Body of pancreas (tissue), 4 donors: ENCODE measurements around the gene LRRN4. TPM values are rescaled to one million over a fixed set of nuclear protein-coding genes. Genes with fewer than 3 reads are reported as not detected.

Experiments used
- ATAC-seq: fragments of 150-250 bp; one replicate; pipeline ENCODE4 v1.9.1; 2016
- DNase-seq, 4 donors: peaks; one replicate each; pipeline ENCODE4 v3.0.0-alpha.2; 2019
- H3K27ac ChIP-seq, 4 donors: fragments of 200-600 bp; sonication (generic); 1 replicate in 3 of 4; 2 replicates in 1 of 4; pipeline versions ENCODE4 v1.5.1 to v1.6.1; 2016 to 2019; ENCODE audit warnings: mild to moderate bottlenecking in 1 of 4, mixed read lengths in 1 of 4, moderate library complexity in 1 of 4
- H3K27me3 ChIP-seq, 2 donors: fragments of 200-600 bp; sonication (generic); one replicate each; pipeline ENCODE4 v1.6.0; 2016; ENCODE audit warnings: mild to moderate bottlenecking in 1 of 2
- H3K36me3 ChIP-seq, 2 donors: fragments of 200-600 bp; sonication (generic); replicated peaks in 1 of 2; 2 replicates each; pipeline ENCODE4 v1.5.1; 2016; ENCODE audit warnings: low read depth in 2 of 2; ENCODE audit not compliant: insufficient read depth in 1 of 2
- H3K4me1 ChIP-seq: fragments of 200-600 bp; sonication (generic); one replicate; pipeline ENCODE4 v1.6.0; 2016
- H3K4me3 ChIP-seq, 2 donors: fragments of 200-600 bp; sonication (generic); 1 replicate in 1 of 2; 2 replicates in 1 of 2; pipeline ENCODE4 v1.5.1; 2016 to 2019
- H3K9me3 ChIP-seq, 3 donors: fragments of 200-600 bp; sonication (generic); 1 replicate in 2 of 3; 2 replicates in 1 of 3; pipeline ENCODE4 v1.5.1; 2016
- POLR2A ChIP-seq, 3 donors: fragments of 450-650 bp; IDR thresholded peaks; one replicate each; pipeline ENCODE4 v1.6.1; 2016; ENCODE audit warnings: antibody characterized with exemption in 3 of 3, mild to moderate bottlenecking in 2 of 3
- WGBS, 2 donors: methylation state at CpG; one replicate each; pipeline ENCODE4 v1.1.5; 2017; 5-methylcytosine and 5-hydroxymethylcytosine counted together
- intact Hi-C: fragments of 100-400 bp; cut with DNase I; formaldehyde crosslinking; loops from one replicate; pipeline ENCODE4 v1.15.1; 2023
- total RNA-seq, 2 donors: library from RNA; depleted of rRNA; stranded (reverse); fragments of >200 nt; gene quantifications; one replicate each; pipeline ENCODE4 v1.1.0, GENCODE V29; 2016
- TF ChIP-seq, protein P1 (sequence below), 7 experiments: fragments of 450-650 bp in 4 of 7; fragments of 200-600 bp in 3 of 7; sonication (generic) in 3 of 7; IDR thresholded peaks; one replicate each; pipeline ENCODE4 v1.5.1; 2016 to 2019; ENCODE audit warnings: antibody characterized with exemption in 7 of 7

Gene LRRN4
- total RNA-seq, 2 donors from 2014 or later: 10.9 to 11.2 TPM

GRCh38 chr20:6086868-6087267 is 33.0 kb upstream of the LRRN4 start:
- ATAC-seq (no peak), DNase-seq (no peak)
- WGBS, 2 donors: 67 to 75% methylated on average over 2 of the region's 2 CpGs
- Histone ChIP-seq H3K36me3 (no peaks in the 10 kb centered on the region), H3K4me1 (no peaks in the 10 kb centered on the region), H3K27me3 (no peaks in the 10 kb centered on the region), H3K9me3 (no peaks in the 10 kb centered on the region), H3K4me3 (no peak overlapping the region), H3K27ac (no peak overlapping the region)
- intact Hi-C loops: no loop called here
- TF ChIP-seq POLR2A (IDR thresholded peaks at IDR 0.05): no peak
- TF ChIP-seq, protein P1, sequence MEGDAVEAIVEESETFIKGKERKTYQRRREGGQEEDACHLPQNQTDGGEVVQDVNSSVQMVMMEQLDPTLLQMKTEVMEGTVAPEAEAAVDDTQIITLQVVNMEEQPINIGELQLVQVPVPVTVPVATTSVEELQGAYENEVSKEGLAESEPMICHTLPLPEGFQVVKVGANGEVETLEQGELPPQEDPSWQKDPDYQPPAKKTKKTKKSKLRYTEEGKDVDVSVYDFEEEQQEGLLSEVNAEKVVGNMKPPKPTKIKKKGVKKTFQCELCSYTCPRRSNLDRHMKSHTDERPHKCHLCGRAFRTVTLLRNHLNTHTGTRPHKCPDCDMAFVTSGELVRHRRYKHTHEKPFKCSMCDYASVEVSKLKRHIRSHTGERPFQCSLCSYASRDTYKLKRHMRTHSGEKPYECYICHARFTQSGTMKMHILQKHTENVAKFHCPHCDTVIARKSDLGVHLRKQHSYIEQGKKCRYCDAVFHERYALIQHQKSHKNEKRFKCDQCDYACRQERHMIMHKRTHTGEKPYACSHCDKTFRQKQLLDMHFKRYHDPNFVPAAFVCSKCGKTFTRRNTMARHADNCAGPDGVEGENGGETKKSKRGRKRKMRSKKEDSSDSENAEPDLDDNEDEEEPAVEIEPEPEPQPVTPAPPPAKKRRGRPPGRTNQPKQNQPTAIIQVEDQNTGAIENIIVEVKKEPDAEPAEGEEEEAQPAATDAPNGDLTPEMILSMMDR (IDR thresholded peaks at IDR 0.05): no peak

DNA sequence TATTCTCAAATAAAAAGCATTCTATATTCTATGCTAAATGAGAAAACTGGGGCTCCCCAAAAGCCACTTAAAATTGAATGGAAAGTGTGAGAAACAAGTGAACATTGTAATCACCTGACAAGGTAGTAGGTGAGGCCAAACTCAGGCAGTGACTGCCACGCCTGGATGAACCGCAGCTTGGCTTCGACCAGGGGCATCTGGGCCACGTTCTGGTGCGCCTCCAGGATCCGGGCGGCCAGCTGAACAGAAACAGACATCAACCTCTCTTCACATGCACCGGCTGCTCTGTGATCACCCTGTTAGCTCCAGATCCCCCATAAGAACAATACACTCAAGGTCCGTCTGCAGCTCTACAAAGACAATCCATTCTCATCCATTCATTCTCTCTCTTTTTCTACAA is 30.1 kb upstream of the LRRN4 start:
- no peaks in the 10 kb centered on the region for H3K27me3 ChIP-seq
- H3K4me1 ChIP-seq: no peaks in the 10 kb centered on the region
- WGBS, 2 donors: 77 to 87% methylated on average over 7 to 9 of the region's 9 CpGs
- no peak for ATAC-seq
- no peak overlapping the region for H3K4me3 ChIP-seq
- no peak for DNase-seq
- TF ChIP-seq, protein P1 (IDR thresholded peaks at IDR 0.05): no peak
- TF ChIP-seq POLR2A (IDR thresholded peaks at IDR 0.05): no peak
- H3K36me3 ChIP-seq: no peaks in the 10 kb centered on the region
- H3K9me3 ChIP-seq: no peaks in the 10 kb centered on the region
- H3K27ac ChIP-seq: no peak overlapping the region
- intact Hi-C loops: loop anchor here (5.0 kb wide), 1 partner anchor 547 kb away; no protein-coding TSS in a partner anchor

DNA sequence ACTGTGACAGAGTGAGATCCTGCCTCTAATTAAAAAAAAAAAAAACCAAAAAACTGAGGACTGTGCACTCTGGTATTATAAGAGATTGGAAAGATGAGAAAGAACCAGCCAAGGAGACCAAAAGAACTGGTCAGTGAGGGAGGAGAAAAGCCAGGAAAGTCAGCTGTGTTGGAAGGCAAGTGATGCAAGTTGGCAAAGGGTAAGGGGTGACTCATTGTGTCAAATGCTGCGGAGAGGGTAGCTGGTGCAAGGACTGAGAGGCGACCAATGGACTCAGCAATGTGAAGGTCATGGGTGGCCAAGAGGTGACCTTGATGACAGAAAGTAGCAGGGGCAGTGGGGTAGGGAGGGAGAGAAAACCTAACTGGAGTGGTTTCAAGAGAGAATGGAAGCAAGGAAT is 27.4 kb upstream of the LRRN4 start:
- H3K4me1 ChIP-seq: peaks cover 2% of the 10 kb centered on the region
- no peak for TF ChIP-seq POLR2A (IDR thresholded peaks at IDR 0.05)
- TF ChIP-seq, protein P1 (IDR thresholded peaks at IDR 0.05): no peak
- H3K9me3 ChIP-seq: no peaks in the 10 kb centered on the region
- intact Hi-C loops: loop anchor here (5.0 kb wide), 1 partner anchor 544 kb away; no protein-coding TSS in a partner anchor
- WGBS, 2 donors: 54 to 64% methylated on average over 2 of the region's 2 CpGs
- no peak overlapping the region for H3K27ac ChIP-seq
- H3K4me3 ChIP-seq: no peak overlapping the region
- H3K27me3 ChIP-seq: no peaks in the 10 kb centered on the region
- H3K36me3 ChIP-seq: no peaks in the 10 kb centered on the region
- DNase-seq: peak in 2 of 4 donors; percentile 11 to 46
- ATAC-seq: no peak

GRCh38 chr20:6079016-6079415 is 25.2 kb upstream of the LRRN4 start:
- H3K27me3 ChIP-seq: no peaks in the 10 kb centered on the region
- intact Hi-C loops: loop anchor here (5.0 kb wide), 1 partner anchor 552 kb away; no protein-coding TSS in a partner anchor
- H3K36me3 ChIP-seq: no peaks in the 10 kb centered on the region
- no peaks in the 10 kb centered on the region for H3K9me3 ChIP-seq
- no peak overlapping the region for H3K27ac ChIP-seq
- H3K4me3 ChIP-seq: no peak overlapping the region
- DNase-seq: no peak
- no peak for ATAC-seq
- TF ChIP-seq, protein P1 (IDR thresholded peaks at IDR 0.05): no peak
- TF ChIP-seq POLR2A (IDR thresholded peaks at IDR 0.05): no peak
- 41 to 50% methylated on average over 2 of the region's 2 CpGs for whole genome bisulfite sequencing, 2 donors
- peaks cover 20% of the 10 kb centered on the region for H3K4me1 ChIP-seq
